HL-60 (cell line): ENCODE measurements around the gene E2F3.

Source experiments
- CTCF ChIP-seq: IDR thresholded peaks from one replicate; pipeline ENCODE4 v1.5.1; 2011; ENCODE audit warnings: low read length, control low read depth, inconsistent platforms; ENCODE audit not compliant: insufficient read depth
- GABPA ChIP-seq: IDR thresholded peaks from 2 replicates; pipeline ENCODE4 v1.6.1; 2012; ENCODE audit warnings: low read depth
- POLR2AphosphoS5 ChIP-seq: IDR thresholded peaks from 2 replicates; pipeline ENCODE4 v1.6.1; 2012; ENCODE audit warnings: low read depth
- REST ChIP-seq: IDR thresholded peaks from 2 replicates; pipeline ENCODE4 v1.6.1; 2012; ENCODE audit warnings: low read depth; ENCODE audit not compliant: insufficient replicate concordance

- TF ChIP-seq CTCF (no peak), REST (no peak), POLR2AphosphoS5 (no peak), GABPA (no peak)
Observed at GRCh38 chr6:20486641-20487040, 85.0 kb downstream of the E2F3 start.
